HepG2 (cell line): ENCODE results near the gene CTNNBL1. TPM values are rescaled to one million over a fixed set of nuclear protein-coding genes. Genes with fewer than 3 reads are reported as not detected.

Experiments used
- CREBL2 ChIP-seq: sonication (generic); formaldehyde crosslinking; IDR thresholded peaks from 2 replicates; pipeline ENCODE4 v1.8.1; 2023; ENCODE audit warnings: missing genetic modification reagents, mild to moderate bottlenecking, borderline replicate concordance
- ETV5 ChIP-seq: IDR thresholded peaks from 2 replicates; pipeline ENCODE4 v1.6.1; 2018; ENCODE audit warnings: missing biosample characterization, missing genetic modification reagents, inconsistent platforms, borderline replicate concordance
- FOXK1 ChIP-seq: sonication (generic); formaldehyde crosslinking; IDR thresholded peaks from 2 replicates; pipeline ENCODE4 v1.4.0; 2020; ENCODE audit warnings: low read depth, missing genetic modification reagents, borderline replicate concordance
- KMT2B ChIP-seq: IDR thresholded peaks from 2 replicates; pipeline ENCODE4 v1.6.1; 2016; ENCODE audit warnings: missing genetic modification reagents, missing compliant biosample characterization
- MAX ChIP-seq: IDR thresholded peaks from 2 replicates; pipeline ENCODE4 v1.6.1; 2012; ENCODE audit warnings: inconsistent platforms
- ZNF142 ChIP-seq: sonication (generic); formaldehyde crosslinking; IDR thresholded peaks from 2 replicates; pipeline ENCODE4 v1.4.0; 2020; ENCODE audit warnings: missing genetic modification reagents
- ZNF367 ChIP-seq: sonication (generic); formaldehyde crosslinking; IDR thresholded peaks from 2 replicates; pipeline ENCODE4 v1.4.0; 2020; ENCODE audit warnings: missing genetic modification reagents, borderline replicate concordance
- ZNF580 ChIP-seq: IDR thresholded peaks from 2 replicates; pipeline ENCODE4 v1.6.1; 2016; ENCODE audit warnings: low read depth, borderline replicate concordance
- polyA plus RNA-seq, 8 experiments: library from polyadenylated mRNA; depleted of rRNA in 3 of 8; stranded (reverse) in 7 of 8; unstranded in 1 of 8; fragments of >200 nt; fragmentation: Illumina TruSeq in 4 of 8; extraction: Trizol in 4 of 8; gene quantifications; 2 replicates each; pipeline versions ENCODE4 v1.2.1 to v1.2.3, GENCODE V29; 2011 to 2016; ENCODE audit warnings: low read depth in 4 of 8, missing spikeins in 1 of 8, mixed read lengths in 1 of 8; ENCODE audit not compliant: insufficient read depth in 1 of 8
- total RNA-seq, 5 experiments: library from RNA; depleted of rRNA; stranded (reverse); fragments of >200 nt; fragmentation: Illumina TruSeq; extraction: Trizol; gene quantifications; 2 replicates each; pipeline ENCODE4 v1.2.3, GENCODE V29; 2016; ENCODE audit warnings: low read depth in 1 of 5

The CTNNBL1 gene
- total and polyA plus RNA-seq, 2 of the 13 experiments (the other 11 are each of a cell fraction or from before 2014, with no cell fraction given): 49.3 to 94.6 TPM

- TF ChIP-seq ZNF142 (CRISPR knock-in tag) (no peak), MAX (no peak), FOXK1 (CRISPR knock-in tag) (no peak), ZNF367 (CRISPR knock-in tag) (no peak), CREBL2 (CRISPR knock-in tag) (no peak), KMT2B (CRISPR knock-in tag) (no peak), ZNF580 (no peak), ETV5 (CRISPR knock-in tag) (no peak)
Observed at GRCh38 chr20:37895166-37895565, 201.3 kb downstream of the CTNNBL1 start (continued).
